CD4-positive, alpha-beta T cell treated with Interleukin-17A for 4 hours (primary cell): ENCODE data around the gene FBLN5.
"Not testable (repeated sequence)": the region's sequence is repeated elsewhere in the genome, so short reads cannot be mapped to it uniquely, and the experiment has no call there.

Experiments used
- DNase-seq: peaks from one replicate; pipeline ENCODE4 v3.0.0-alpha.2; 2020; ENCODE audit warnings: mixed read lengths

The FBLN5 gene

GRCh38 chr14:91882369-91882768 lies 65.1 kb downstream of the FBLN5 start:
- no peak for DNase-seq

- DNase-seq, result no peak
Measured at GRCh38 chr14:91879196-91879595, 68.3 kb downstream of the FBLN5 start.

GRCh38 chr14:91878274-91878673 lies 69.2 kb downstream of the FBLN5 start:
- peak; percentile 38 for DNase-seq

- DNase-seq, result no peak
Measured at GRCh38 chr14:91877376-91877915, 70.0 kb downstream of the FBLN5 start.

GRCh38 chr14:91876492-91876891 lies 71.0 kb downstream of the FBLN5 start:
- DNase-seq, result no peak

GRCh38 chr14:91875525-91876286 lies 71.8 kb downstream of the FBLN5 start:
- no peak for DNase-seq

GRCh38 chr14:91873471-91874415 lies 73.8 kb downstream of the FBLN5 start:
- peak; percentile 83 for DNase-seq

GRCh38 chr14:91872517-91873470 lies 74.7 kb downstream of the FBLN5 start:
- peak; percentile 77 for DNase-seq

GRCh38 chr14:91872011-91872501 lies 75.4 kb downstream of the FBLN5 start:
- DNase-seq, result peak; percentile 80

GRCh38 chr14:91871401-91871800 lies 76.1 kb downstream of the FBLN5 start:
- DNase-seq, result not testable (repeated sequence)

GRCh38 chr14:91870890-91871289 lies 76.6 kb downstream of the FBLN5 start:
- DNase-seq, result no peak

- peak; percentile 83 for DNase-seq
Measured at GRCh38 chr14:91870001-91870400, 77.5 kb downstream of the FBLN5 start.

GRCh38 chr14:91869556-91869955 lies 77.9 kb downstream of the FBLN5 start:
- peak; percentile 32 for DNase-seq

GRCh38 chr14:91867316-91867988 lies 80.0 kb downstream of the FBLN5 start, which contains the start of gene TC2N:
Gene TC2N (minus strand): TSS chr14:91867536. CDS start chr14:91813769, 53,767 bp downstream.
- DNase-seq, result peak; percentile 70

GRCh38 chr14:91866511-91867295 lies 80.8 kb downstream of the FBLN5 start:
- DNase-seq, result peak; percentile 24

- peak; percentile 43 for DNase-seq
Measured at GRCh38 chr14:91866061-91866460, 81.4 kb downstream of the FBLN5 start.

- DNase-seq, result peak; percentile 34
Measured at GRCh38 chr14:91862417-91862816, 85.1 kb downstream of the FBLN5 start.

GRCh38 chr14:91861091-91861490 lies 86.4 kb downstream of the FBLN5 start:
- no peak for DNase-seq

- DNase-seq, result no peak
Measured at GRCh38 chr14:91860238-91860637, 87.3 kb downstream of the FBLN5 start.

- peak; percentile 40 for DNase-seq
Measured at GRCh38 chr14:91858536-91859275, 88.8 kb downstream of the FBLN5 start.
